WTC11 (cell line): ENCODE measurements around the gene VAV2. TPM values are rescaled to one million over a fixed set of nuclear protein-coding genes. Genes with fewer than 3 reads are reported as not detected.
A peak's percentile ranks its signal among the peaks of the same experiment; 100 is the strongest.

ENCODE experiments used
- ATAC-seq: fragments of 200-7000 bp; cut with Tn5 transposase; 2 replicates; pipeline ENCODE4 v1.10.0; 2021; ENCODE audit warnings: mild to moderate bottlenecking, moderate library complexity
- CTCF ChIA-PET: fragments of 300-600 bp; sonication (Branson Sonifier 250); formaldehyde crosslinking; loops from one replicate; lab custom pipeline; 2021; ENCODE audit warnings: antibody characterized with exemption; lab: Charles Lee
- POLR2A ChIA-PET: fragments of 350-600 bp; sonication (Branson Sonifier 250); formaldehyde crosslinking; loops from one replicate; lab custom pipeline; 2021; ENCODE audit warnings: antibody characterized with exemption; lab: Charles Lee
- DNase-seq: peaks from one replicate; pipeline ENCODE4 v3.0.0; 2021; ENCODE audit warnings: low spot score
- H3K27ac Mint-ChIP-seq: 2 replicates; pipeline ENCODE4 v1.8.0; 2021; ENCODE audit warnings: mixed read lengths
- H3K27me3 Mint-ChIP-seq: 2 replicates; pipeline ENCODE4 v1.8.0; 2021; ENCODE audit warnings: low read depth, mild to moderate bottlenecking, moderate library complexity, mixed read lengths
- H3K36me3 Mint-ChIP-seq: 2 replicates; pipeline ENCODE4 v1.8.0; 2021; ENCODE audit warnings: mixed read lengths
- H3K4me1 Mint-ChIP-seq: 2 replicates; pipeline ENCODE4 v1.8.0; 2022; ENCODE audit warnings: mixed read lengths
- H3K4me3 Mint-ChIP-seq: 2 replicates; pipeline ENCODE4 v1.8.0; 2021; ENCODE audit warnings: mild to moderate bottlenecking, moderate library complexity, mixed read lengths
- H3K9me3 Mint-ChIP-seq: 2 replicates; pipeline ENCODE4 v1.8.0; 2021; ENCODE audit warnings: mixed read lengths
- FOXJ3 ChIP-seq: sonication (generic); formaldehyde crosslinking; IDR thresholded peaks from 2 replicates; pipeline ENCODE4 v1.9.0; 2021; ENCODE audit warnings: missing genetic modification reagents, mild to moderate bottlenecking, borderline replicate concordance
- FOXP1 ChIP-seq: sonication (generic); formaldehyde crosslinking; IDR thresholded peaks from 2 replicates; pipeline ENCODE4 v1.8.0; 2022; ENCODE audit warnings: missing genetic modification reagents, mild to moderate bottlenecking, moderate library complexity, borderline replicate concordance
- MYBL2 ChIP-seq: sonication (generic); formaldehyde crosslinking; IDR thresholded peaks from 2 replicates; pipeline ENCODE4 v1.8.1; 2023; ENCODE audit warnings: mild to moderate bottlenecking, moderate library complexity, missing genetic modification reagents
- SMAD3 ChIP-seq: sonication (generic); formaldehyde crosslinking; IDR thresholded peaks from 2 replicates; pipeline ENCODE4 v1.8.0; 2022; ENCODE audit warnings: missing genetic modification reagents, mild to moderate bottlenecking, borderline replicate concordance
- TCF7 ChIP-seq: sonication (generic); formaldehyde crosslinking; IDR thresholded peaks from 2 replicates; pipeline ENCODE4 v1.8.0; 2022; ENCODE audit warnings: mild to moderate bottlenecking, low read depth, missing genetic modification reagents, moderate library complexity
- ZNF232 ChIP-seq: sonication (generic); formaldehyde crosslinking; IDR thresholded peaks from 2 replicates; pipeline ENCODE4 v1.8.0; 2022; ENCODE audit warnings: mild to moderate bottlenecking, missing genetic modification reagents
- total RNA-seq: library from RNA; stranded (reverse); gene quantifications from 3 replicates; pipeline ENCODE4 v1.2.3, GENCODE V29; 2021
- TF ChIP-seq, protein P1 (sequence below): sonication (generic); formaldehyde crosslinking; IDR thresholded peaks from 2 replicates; pipeline ENCODE4 v1.8.0; 2022; ENCODE audit warnings: mild to moderate bottlenecking, missing genetic modification reagents
- TF ChIP-seq, protein P2 (sequence below): sonication (generic); formaldehyde crosslinking; IDR thresholded peaks from 2 replicates; pipeline ENCODE4 v1.8.1; 2022; ENCODE audit warnings: low read depth, mild to moderate bottlenecking, moderate library complexity, missing genetic modification reagents, borderline replicate concordance
- TF ChIP-seq, protein P3 (sequence below): fragments of 250-450 bp; sonication (Bioruptor Pico); IDR thresholded peaks from 2 replicates; pipeline ENCODE4 v1.9.0; 2021; ENCODE audit warnings: moderate library complexity, mild to moderate bottlenecking, inconsistent platforms, borderline replicate concordance
- TF ChIP-seq, protein P4 (sequence below): sonication (generic); formaldehyde crosslinking; IDR thresholded peaks from 2 replicates; pipeline ENCODE4 v1.8.0; 2022; ENCODE audit warnings: mild to moderate bottlenecking, missing genetic modification reagents
- TF ChIP-seq, protein P5 (sequence below): sonication (generic); formaldehyde crosslinking; IDR thresholded peaks from 2 replicates; pipeline ENCODE4 v1.8.0; 2023; ENCODE audit warnings: mild to moderate bottlenecking, missing genetic modification reagents
- TF ChIP-seq, protein P6 (sequence below): sonication (generic); formaldehyde crosslinking; IDR thresholded peaks from 2 replicates; pipeline ENCODE4 v1.8.0; 2023; ENCODE audit warnings: missing genetic modification reagents, mild to moderate bottlenecking, borderline replicate concordance
- TF ChIP-seq, protein P7 (sequence below): sonication (generic); formaldehyde crosslinking; IDR thresholded peaks from 2 replicates; pipeline ENCODE4 v1.8.0; 2022; ENCODE audit warnings: mild to moderate bottlenecking, missing genetic modification reagents
- TF ChIP-seq, protein P8 (sequence below): sonication (generic); formaldehyde crosslinking; IDR thresholded peaks from 2 replicates; pipeline ENCODE4 v1.8.1; 2022; ENCODE audit warnings: mild to moderate bottlenecking, moderate library complexity, missing genetic modification reagents

The VAV2 gene
- total RNA-seq, 1 experiment from 2014 or later = 39.7 TPM

DNA sequence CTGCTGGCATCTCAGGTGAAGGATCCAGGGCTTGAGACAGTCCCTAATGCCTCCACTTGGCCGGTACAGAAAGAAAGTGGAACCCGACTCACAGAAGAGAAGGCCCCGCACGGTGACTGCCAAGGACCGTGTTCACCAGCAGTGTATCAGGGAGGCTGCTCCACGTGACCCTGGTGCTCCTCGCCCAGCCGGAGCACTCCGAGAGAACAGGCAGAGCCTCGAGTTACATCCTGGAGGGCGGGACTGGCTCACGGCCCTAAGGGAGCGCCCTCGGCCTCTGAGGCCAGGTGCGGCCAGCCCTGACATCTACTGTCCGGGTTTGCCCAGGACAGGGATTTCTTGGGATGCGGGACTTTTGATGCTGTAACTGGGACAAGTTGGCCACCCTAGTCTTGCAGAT, 149.9 kb downstream of the VAV2 start (continued):
- TF ChIP-seq, protein P1, sequence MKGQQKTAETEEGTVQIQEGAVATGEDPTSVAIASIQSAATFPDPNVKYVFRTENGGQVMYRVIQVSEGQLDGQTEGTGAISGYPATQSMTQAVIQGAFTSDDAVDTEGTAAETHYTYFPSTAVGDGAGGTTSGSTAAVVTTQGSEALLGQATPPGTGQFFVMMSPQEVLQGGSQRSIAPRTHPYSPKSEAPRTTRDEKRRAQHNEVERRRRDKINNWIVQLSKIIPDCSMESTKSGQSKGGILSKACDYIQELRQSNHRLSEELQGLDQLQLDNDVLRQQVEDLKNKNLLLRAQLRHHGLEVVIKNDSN = peak; percentile 89
- TF ChIP-seq, all 79 proteins: peak for 4

DNA sequence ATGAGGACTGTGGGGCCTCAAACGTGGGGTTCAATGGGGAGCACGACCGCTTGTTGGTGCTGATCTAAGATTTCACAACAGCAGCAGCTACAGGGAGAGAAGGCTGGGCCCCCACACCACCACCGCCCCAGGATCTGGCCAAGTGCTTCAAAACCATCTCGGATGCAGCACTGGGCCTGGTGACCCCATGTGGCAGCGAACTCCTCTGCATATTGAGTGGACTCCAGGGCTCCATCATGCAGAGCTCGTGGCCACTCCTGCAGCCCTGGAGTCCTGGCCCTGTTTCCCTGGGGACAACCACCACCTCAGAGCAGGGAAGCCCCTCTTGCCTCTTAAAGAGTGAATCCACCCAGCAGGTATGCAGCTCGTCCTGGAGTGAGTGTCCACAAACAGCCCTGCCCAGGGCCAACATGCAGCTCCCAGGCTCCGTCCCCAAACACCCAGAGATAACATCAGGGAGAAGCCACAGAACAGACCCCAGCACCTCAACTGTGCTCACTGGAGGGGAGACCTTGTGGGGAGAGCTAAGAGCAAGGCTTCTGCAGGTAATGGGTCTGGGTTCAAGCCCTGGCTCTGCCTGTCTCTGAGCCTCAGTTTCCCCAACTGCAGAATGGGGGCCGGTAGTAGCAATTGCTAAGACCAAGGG, 150.8 kb downstream of the VAV2 start:
- ChIA-PET POLR2A (no interaction called here), CTCF (interaction anchor here (1.0 to 2.4 kb wide), 6 partner anchors 16 to 153 kb away, joined by 3 to 19 read pairs (median 6); no protein-coding TSS in a partner anchor)
- no peak for ATAC-seq
- no peaks in the 10 kb centered on the region for H3K9me3 Mint-ChIP-seq
- H3K4me3 Mint-ChIP-seq = no peak overlapping the region
- no peak for DNase-seq
- peaks cover 37% of the 10 kb centered on the region for H3K4me1 Mint-ChIP-seq
- no peaks in the 10 kb centered on the region for H3K27me3 Mint-ChIP-seq
- TF ChIP-seq TCF7 (CRISPR knock-in tag) = no peak
- TF ChIP-seq SMAD3 (CRISPR knock-in tag) = no peak
- TF ChIP-seq, protein P2, sequence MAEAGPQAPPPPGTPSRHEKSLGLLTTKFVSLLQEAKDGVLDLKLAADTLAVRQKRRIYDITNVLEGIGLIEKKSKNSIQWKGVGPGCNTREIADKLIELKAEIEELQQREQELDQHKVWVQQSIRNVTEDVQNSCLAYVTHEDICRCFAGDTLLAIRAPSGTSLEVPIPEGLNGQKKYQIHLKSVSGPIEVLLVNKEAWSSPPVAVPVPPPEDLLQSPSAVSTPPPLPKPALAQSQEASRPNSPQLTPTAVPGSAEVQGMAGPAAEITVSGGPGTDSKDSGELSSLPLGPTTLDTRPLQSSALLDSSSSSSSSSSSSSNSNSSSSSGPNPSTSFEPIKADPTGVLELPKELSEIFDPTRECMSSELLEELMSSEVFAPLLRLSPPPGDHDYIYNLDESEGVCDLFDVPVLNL (CRISPR knock-in tag) = no peak
- no peak for TF ChIP-seq ZNF232 (CRISPR knock-in tag)
- TF ChIP-seq, protein P3, sequence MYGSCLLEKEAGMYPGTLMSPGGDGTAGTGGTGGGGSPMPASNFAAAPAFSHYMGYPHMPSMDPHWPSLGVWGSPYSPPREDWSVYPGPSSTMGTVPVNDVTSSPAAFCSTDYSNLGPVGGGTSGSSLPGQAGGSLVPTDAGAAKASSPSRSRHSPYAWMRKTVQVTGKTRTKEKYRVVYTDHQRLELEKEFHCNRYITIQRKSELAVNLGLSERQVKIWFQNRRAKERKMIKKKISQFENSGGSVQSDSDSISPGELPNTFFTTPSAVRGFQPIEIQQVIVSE (CRISPR knock-in tag) = no peak
- no peaks in the 10 kb centered on the region for H3K36me3 Mint-ChIP-seq
- 0 out of 2 replicates have a peak overlapping the region, but pooled peaks have one; percentile 60 for H3K27ac Mint-ChIP-seq

DNA sequence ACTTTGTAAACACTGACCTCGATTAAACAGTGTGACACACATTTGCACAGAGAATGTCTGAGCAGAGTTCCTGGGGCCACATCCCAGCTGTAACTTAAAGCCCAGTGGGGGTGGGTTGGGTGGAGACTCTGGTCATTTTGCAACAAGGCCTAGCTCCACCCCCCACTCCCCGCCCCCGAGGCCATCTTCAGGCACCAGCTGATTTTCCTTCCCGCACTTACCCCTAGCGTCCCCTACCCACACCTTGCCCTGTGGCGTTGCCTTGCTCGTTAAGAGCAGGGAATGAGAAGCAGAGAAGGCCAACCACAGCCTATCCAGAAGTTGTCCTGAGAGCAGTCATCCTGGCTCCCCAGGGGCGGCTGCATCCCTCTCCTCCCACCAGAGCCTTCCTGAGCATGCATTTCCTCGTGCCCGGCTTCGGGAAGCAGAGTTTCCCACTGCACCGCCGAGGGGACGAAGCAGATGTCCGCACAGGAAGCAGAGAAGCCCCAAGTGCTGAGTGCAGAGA, 152.2 kb downstream of the VAV2 start:
- TF ChIP-seq MYBL2 (CRISPR knock-in tag) (no peak), FOXJ3 (CRISPR knock-in tag) (no peak), FOXP1 (CRISPR knock-in tag) (peak; percentile 31; the same call in 1 of the 2 replicates)
- TF ChIP-seq, protein P4, sequence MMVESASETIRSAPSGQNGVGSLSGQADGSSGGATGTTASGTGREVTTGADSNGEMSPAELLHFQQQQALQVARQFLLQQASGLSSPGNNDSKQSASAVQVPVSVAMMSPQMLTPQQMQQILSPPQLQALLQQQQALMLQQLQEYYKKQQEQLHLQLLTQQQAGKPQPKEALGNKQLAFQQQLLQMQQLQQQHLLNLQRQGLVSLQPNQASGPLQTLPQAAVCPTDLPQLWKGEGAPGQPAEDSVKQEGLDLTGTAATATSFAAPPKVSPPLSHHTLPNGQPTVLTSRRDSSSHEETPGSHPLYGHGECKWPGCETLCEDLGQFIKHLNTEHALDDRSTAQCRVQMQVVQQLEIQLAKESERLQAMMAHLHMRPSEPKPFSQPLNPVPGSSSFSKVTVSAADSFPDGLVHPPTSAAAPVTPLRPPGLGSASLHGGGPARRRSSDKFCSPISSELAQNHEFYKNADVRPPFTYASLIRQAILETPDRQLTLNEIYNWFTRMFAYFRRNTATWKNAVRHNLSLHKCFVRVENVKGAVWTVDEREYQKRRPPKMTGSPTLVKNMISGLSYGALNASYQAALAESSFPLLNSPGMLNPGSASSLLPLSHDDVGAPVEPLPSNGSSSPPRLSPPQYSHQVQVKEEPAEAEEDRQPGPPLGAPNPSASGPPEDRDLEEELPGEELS (CRISPR knock-in tag) = peak; percentile 19; the same call in 1 of the 2 replicates
- TF ChIP-seq, protein P5, sequence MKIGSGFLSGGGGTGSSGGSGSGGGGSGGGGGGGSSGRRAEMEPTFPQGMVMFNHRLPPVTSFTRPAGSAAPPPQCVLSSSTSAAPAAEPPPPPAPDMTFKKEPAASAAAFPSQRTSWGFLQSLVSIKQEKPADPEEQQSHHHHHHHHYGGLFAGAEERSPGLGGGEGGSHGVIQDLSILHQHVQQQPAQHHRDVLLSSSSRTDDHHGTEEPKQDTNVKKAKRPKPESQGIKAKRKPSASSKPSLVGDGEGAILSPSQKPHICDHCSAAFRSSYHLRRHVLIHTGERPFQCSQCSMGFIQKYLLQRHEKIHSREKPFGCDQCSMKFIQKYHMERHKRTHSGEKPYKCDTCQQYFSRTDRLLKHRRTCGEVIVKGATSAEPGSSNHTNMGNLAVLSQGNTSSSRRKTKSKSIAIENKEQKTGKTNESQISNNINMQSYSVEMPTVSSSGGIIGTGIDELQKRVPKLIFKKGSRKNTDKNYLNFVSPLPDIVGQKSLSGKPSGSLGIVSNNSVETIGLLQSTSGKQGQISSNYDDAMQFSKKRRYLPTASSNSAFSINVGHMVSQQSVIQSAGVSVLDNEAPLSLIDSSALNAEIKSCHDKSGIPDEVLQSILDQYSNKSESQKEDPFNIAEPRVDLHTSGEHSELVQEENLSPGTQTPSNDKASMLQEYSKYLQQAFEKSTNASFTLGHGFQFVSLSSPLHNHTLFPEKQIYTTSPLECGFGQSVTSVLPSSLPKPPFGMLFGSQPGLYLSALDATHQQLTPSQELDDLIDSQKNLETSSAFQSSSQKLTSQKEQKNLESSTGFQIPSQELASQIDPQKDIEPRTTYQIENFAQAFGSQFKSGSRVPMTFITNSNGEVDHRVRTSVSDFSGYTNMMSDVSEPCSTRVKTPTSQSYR (CRISPR knock-in tag) = 0 out of 2 replicates have a peak, but pooled peaks have one; percentile 38
- TF ChIP-seq, protein P6, sequence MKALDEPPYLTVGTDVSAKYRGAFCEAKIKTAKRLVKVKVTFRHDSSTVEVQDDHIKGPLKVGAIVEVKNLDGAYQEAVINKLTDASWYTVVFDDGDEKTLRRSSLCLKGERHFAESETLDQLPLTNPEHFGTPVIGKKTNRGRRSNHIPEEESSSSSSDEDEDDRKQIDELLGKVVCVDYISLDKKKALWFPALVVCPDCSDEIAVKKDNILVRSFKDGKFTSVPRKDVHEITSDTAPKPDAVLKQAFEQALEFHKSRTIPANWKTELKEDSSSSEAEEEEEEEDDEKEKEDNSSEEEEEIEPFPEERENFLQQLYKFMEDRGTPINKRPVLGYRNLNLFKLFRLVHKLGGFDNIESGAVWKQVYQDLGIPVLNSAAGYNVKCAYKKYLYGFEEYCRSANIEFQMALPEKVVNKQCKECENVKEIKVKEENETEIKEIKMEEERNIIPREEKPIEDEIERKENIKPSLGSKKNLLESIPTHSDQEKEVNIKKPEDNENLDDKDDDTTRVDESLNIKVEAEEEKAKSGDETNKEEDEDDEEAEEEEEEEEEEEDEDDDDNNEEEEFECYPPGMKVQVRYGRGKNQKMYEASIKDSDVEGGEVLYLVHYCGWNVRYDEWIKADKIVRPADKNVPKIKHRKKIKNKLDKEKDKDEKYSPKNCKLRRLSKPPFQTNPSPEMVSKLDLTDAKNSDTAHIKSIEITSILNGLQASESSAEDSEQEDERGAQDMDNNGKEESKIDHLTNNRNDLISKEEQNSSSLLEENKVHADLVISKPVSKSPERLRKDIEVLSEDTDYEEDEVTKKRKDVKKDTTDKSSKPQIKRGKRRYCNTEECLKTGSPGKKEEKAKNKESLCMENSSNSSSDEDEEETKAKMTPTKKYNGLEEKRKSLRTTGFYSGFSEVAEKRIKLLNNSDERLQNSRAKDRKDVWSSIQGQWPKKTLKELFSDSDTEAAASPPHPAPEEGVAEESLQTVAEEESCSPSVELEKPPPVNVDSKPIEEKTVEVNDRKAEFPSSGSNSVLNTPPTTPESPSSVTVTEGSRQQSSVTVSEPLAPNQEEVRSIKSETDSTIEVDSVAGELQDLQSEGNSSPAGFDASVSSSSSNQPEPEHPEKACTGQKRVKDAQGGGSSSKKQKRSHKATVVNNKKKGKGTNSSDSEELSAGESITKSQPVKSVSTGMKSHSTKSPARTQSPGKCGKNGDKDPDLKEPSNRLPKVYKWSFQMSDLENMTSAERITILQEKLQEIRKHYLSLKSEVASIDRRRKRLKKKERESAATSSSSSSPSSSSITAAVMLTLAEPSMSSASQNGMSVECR (CRISPR knock-in tag) = peak; percentile 70; the same call in 1 of the 2 replicates
- TF ChIP-seq, protein P7, sequence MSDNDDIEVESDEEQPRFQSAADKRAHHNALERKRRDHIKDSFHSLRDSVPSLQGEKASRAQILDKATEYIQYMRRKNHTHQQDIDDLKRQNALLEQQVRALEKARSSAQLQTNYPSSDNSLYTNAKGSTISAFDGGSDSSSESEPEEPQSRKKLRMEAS (CRISPR knock-in tag) = peak; percentile 71; the same call in 1 of the 2 replicates
- TF ChIP-seq, protein P8, sequence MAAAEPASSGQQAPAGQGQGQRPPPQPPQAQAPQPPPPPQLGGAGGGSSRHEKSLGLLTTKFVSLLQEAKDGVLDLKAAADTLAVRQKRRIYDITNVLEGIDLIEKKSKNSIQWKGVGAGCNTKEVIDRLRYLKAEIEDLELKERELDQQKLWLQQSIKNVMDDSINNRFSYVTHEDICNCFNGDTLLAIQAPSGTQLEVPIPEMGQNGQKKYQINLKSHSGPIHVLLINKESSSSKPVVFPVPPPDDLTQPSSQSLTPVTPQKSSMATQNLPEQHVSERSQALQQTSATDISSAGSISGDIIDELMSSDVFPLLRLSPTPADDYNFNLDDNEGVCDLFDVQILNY = peak; percentile 48; the same call in 1 of the 2 replicates
- TF ChIP-seq, all 79 proteins: peak for 6
- H3K27me3 Mint-ChIP-seq = no peaks in the 10 kb centered on the region
- ChIA-PET POLR2A (interaction anchor here (0.6 to 0.8 kb wide), 2 partner anchors 14 to 1277 kb away, joined by 3 to 4 read pairs; no protein-coding TSS in a partner anchor), CTCF (interaction anchor here (0.7 to 2.4 kb wide), 8 partner anchors 16 to 250 kb away, joined by 3 to 19 read pairs (median 5); no protein-coding TSS in a partner anchor)
- no peaks in the 10 kb centered on the region for H3K36me3 Mint-ChIP-seq
- peaks cover 46% of the 10 kb centered on the region for H3K4me1 Mint-ChIP-seq
- H3K4me3 Mint-ChIP-seq = peak overlapping the region; percentile 30
- no peaks in the 10 kb centered on the region for H3K9me3 Mint-ChIP-seq
- H3K27ac Mint-ChIP-seq = peak overlapping the region; percentile 84
- ATAC-seq (peak; percentile 73), DNase-seq (peak; percentile 62)
